Neutrophil (primary cell): Measurements from ENCODE around the gene TNFRSF14.
"Not testable (repeated sequence)": the region's sequence is repeated elsewhere in the genome, so short reads cannot be mapped to it uniquely, and the experiment has no call there.

Experiments
- H3K27ac ChIP-seq: fragments of 200-600 bp; sonication (generic); 2 replicates; pipeline ENCODE4 v1.5.1; 2016; ENCODE audit warnings: mild to moderate bottlenecking, moderate library complexity
- H3K27me3 ChIP-seq: fragments of 200-600 bp; sonication (generic); 2 replicates; pipeline ENCODE4 v1.6.0; 2016; ENCODE audit warnings: mild to moderate bottlenecking
- H3K36me3 ChIP-seq: fragments of 200-600 bp; sonication (generic); 2 replicates; pipeline ENCODE4 v1.5.1; 2017
- H3K4me1 ChIP-seq, 2 experiments: fragments of 200-600 bp in 1 of 2; sonication (generic) in 1 of 2; 1 replicate in 1 of 2; 2 replicates in 1 of 2; pipeline versions ENCODE4 v1.5.1 to v1.6.1; 2013 to 2016; ENCODE audit warnings: low read depth in 1 of 2, low read length in 1 of 2, mild to moderate bottlenecking in 1 of 2, moderate library complexity in 1 of 2; ENCODE audit not compliant: control insufficient read depth in 1 of 2, insufficient read depth in 1 of 2
- H3K4me3 ChIP-seq, 2 experiments: fragments of 200-600 bp in 1 of 2; sonication (generic) in 1 of 2; 1 replicate in 1 of 2; 2 replicates in 1 of 2; pipeline ENCODE4 v1.5.1; 2013 to 2016; ENCODE audit warnings: low read depth in 1 of 2, low read length in 1 of 2, mild to moderate bottlenecking in 1 of 2, moderate library complexity in 1 of 2
- H3K9me3 ChIP-seq: fragments of 200-600 bp; sonication (generic); 2 replicates; pipeline ENCODE4 v1.5.1; 2016
- TF ChIP-seq, protein P1 (sequence below): fragments of 200-600 bp; sonication (generic); IDR thresholded peaks from 2 replicates; pipeline ENCODE4 v1.5.1; 2016; ENCODE audit warnings: antibody characterized with exemption

TNFRSF14 gene

DNA sequence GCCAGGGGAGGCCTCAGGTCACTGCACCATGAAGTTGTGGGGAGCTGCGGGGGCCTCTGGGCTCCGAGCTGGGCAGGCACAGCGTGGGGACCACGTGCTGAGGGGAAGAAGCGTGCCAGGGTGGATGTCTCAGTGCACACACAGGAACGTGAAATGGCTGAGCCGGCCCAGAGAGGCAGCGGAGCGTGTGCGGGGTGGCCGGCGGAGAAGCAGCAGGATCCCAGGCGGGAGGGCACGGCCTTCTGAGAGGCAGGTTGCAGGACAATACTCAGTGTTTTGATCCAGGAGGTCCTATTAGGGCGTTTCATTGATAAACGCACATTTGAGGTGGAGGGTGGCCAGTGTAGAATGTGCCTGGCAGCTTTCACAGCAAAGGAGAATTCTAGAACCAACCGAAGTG lies 12.9 kb downstream of the TNFRSF14 start:
- no peaks in the 10 kb centered on the region for H3K4me1 ChIP-seq
- no peaks in the 10 kb centered on the region for H3K9me3 ChIP-seq
- H3K27ac ChIP-seq = no peak overlapping the region
- peaks cover 3% of the 10 kb centered on the region for H3K36me3 ChIP-seq
- TF ChIP-seq, protein P1, sequence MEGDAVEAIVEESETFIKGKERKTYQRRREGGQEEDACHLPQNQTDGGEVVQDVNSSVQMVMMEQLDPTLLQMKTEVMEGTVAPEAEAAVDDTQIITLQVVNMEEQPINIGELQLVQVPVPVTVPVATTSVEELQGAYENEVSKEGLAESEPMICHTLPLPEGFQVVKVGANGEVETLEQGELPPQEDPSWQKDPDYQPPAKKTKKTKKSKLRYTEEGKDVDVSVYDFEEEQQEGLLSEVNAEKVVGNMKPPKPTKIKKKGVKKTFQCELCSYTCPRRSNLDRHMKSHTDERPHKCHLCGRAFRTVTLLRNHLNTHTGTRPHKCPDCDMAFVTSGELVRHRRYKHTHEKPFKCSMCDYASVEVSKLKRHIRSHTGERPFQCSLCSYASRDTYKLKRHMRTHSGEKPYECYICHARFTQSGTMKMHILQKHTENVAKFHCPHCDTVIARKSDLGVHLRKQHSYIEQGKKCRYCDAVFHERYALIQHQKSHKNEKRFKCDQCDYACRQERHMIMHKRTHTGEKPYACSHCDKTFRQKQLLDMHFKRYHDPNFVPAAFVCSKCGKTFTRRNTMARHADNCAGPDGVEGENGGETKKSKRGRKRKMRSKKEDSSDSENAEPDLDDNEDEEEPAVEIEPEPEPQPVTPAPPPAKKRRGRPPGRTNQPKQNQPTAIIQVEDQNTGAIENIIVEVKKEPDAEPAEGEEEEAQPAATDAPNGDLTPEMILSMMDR = no peak
- no peak overlapping the region for H3K4me3 ChIP-seq
- no peaks in the 10 kb centered on the region for H3K27me3 ChIP-seq

DNA sequence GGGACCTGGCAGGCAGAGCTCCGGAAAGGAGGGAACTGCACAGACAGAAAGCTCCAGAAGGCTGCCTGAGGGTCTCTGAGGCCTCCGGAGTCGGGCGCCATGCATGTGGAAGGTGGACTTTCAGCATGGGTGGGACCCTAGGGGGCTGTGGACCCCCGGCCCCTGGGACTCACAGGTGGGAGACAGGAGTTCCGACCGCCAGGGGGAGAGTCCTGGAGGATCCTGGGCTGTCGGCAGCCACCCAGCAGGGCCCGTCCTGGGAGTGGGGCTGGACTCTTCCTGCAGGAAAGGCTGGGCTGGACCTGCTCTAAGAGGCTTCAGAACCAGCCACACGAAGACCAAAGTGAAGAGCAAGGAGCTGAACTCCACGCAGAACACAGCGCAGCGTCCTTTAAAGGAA lies 13.5 kb downstream of the TNFRSF14 start:
- not testable (repeated sequence) for H3K27ac ChIP-seq, H3K27me3 ChIP-seq, H3K36me3 ChIP-seq, H3K9me3 ChIP-seq, H3K4me1 ChIP-seq, H3K4me3 ChIP-seq

DNA sequence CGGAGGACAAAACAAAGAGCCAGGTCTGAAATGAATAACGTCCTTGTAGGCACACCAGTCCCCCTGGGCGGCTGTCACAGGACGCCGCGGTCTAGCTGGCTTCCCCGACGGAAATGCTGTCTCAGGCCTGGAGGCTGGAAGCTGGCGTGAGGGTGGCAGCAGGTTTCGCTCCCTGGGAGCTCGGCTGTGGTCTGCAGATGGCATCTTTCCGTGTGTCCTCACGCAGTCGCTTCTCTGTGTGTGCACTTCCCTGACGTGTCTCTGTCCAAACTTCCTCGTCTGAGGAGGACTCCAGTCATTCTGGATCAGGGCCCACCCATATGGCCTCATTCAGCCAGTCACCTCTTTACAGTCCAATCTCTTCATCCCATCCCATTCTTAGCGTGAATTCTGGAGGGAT lies 14.2 kb downstream of the TNFRSF14 start:
- no peaks in the 10 kb centered on the region for H3K27me3 ChIP-seq
- H3K4me3 ChIP-seq = no peak overlapping the region
- TF ChIP-seq, protein P1 = no peak
- no peaks in the 10 kb centered on the region for H3K9me3 ChIP-seq
- peaks cover 0 to under 1% of the 10 kb centered on the region in 2 experiments for H3K4me1 ChIP-seq
- H3K27ac ChIP-seq = no peak overlapping the region
- no peaks in the 10 kb centered on the region for H3K36me3 ChIP-seq

DNA sequence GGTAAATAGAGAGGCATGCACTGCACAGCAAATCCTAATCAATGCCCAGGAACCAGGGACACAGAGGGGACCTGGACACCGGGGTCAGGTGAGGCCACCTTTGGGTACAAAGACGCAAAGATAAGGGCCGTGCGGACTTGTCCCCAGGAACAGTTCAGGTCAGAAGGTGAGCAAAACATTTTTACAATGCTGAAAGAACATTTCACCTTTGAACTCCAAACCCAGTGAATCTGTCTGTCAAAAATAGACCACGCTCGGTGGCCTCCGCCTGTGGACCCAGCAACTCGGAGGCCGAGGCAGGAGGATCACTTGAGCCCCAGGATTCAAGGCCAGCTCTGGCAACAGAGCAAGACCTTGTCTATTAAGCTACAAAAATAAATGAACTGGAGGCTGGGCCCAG lies 15.2 kb downstream of the TNFRSF14 start:
- Histone ChIP-seq H3K4me1 (peaks cover 9 to 10% of the 10 kb centered on the region in 2 experiments), H3K27me3 (no peaks in the 10 kb centered on the region), H3K4me3 (no peak overlapping the region), H3K36me3 (no peaks in the 10 kb centered on the region), H3K27ac (no peak overlapping the region), H3K9me3 (no peaks in the 10 kb centered on the region)
- TF ChIP-seq, protein P1 = no peak

DNA sequence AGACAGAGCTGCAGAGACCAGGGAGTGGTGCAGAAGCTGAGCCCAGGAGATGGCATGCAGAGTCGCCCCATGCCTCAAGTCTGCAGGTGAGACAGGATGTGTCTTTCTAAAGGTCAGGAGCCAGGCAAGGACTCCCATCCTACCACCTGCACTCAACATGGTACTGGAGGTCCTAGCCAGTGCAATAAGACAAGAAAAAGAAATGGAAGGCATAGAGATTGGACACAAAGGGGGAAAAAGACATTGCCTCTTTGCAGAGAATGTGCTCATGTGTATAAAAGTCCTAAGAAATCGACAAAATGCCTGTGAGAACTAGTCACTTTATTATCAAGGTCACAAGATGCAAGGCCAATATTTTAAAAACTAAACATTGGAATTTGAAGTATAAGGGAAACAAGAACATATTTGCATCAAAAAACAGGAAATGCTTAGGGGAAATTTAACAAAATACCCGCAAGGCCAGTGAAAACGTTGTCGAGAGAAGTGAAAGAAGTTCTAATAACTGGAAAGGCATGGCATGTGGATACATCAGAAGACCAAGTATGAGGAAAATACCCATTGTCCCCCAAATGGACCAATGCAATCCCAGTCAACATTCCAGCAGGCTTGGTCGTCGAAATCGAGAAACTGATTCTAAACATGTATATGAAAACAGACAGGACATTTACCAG lies 17.2 kb downstream of the TNFRSF14 start:
- TF ChIP-seq, protein P1 = no peak
- no peak overlapping the region for H3K27ac ChIP-seq
- no peaks in the 10 kb centered on the region for H3K9me3 ChIP-seq
- H3K4me3 ChIP-seq = no peak overlapping the region
- H3K27me3 ChIP-seq = no peaks in the 10 kb centered on the region
- H3K36me3 ChIP-seq = no peaks in the 10 kb centered on the region
- H3K4me1 ChIP-seq = peaks cover 29 to 31% of the 10 kb centered on the region in 2 experiments

DNA sequence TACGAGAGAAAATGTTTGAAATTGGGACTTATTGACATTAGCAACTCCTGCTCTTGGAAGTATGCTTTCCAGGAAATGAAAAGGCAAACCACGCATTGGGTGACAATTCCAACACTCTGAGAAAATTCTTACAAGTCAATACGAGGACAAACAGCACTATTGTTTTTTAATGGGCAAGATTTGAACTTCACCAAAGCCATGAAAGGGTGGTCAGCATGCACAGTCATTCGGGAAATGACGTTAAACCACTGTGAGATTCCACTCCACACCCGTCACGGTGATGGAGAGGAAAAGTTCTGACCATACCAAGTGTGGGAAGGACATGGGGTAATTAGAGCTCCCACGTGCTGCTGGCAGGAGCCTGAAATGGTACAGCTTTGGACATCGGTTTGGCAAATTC lies 18.2 kb downstream of the TNFRSF14 start:
- TF ChIP-seq, protein P1 = no peak
- Histone ChIP-seq H3K4me3 (no peak overlapping the region), H3K9me3 (no peaks in the 10 kb centered on the region), H3K27ac (no peak overlapping the region), H3K36me3 (no peaks in the 10 kb centered on the region), H3K4me1 (peaks cover 35 to 38% of the 10 kb centered on the region in 2 experiments), H3K27me3 (no peaks in the 10 kb centered on the region)
